Left forelimb (tissue), 1 donor: Measurements from ENCODE around the gene DOLPP1.

Experiments used
- DNase-seq: peaks from one replicate; pipeline ENCODE4 v3.0.0-alpha.2; 2018; ENCODE audit warnings: low spot score

DOLPP1 gene

GRCh38 chr9:129139233-129139992 is 58.5 kb downstream of the DOLPP1 start:
- peak; percentile 87 for DNase-seq

- peak; percentile 94 for DNase-seq
Observed at GRCh38 chr9:129139993-129140396, 59.1 kb downstream of the DOLPP1 start.
